Glomerular visceral epithelial cell (primary cell): ENCODE data around the gene BGN.
A peak's percentile ranks its signal among the peaks of the same experiment; 100 is the strongest.

Experiments used
- DNase-seq: peaks from one replicate; pipeline ENCODE4 v3.0.0-alpha.2; 2016; ENCODE audit errors: extremely low spot score

Gene BGN

GRCh38 chrX:153460826-153461225, 34.0 kb upstream of the BGN start:
- peak; percentile 24 for DNase-seq

DNA sequence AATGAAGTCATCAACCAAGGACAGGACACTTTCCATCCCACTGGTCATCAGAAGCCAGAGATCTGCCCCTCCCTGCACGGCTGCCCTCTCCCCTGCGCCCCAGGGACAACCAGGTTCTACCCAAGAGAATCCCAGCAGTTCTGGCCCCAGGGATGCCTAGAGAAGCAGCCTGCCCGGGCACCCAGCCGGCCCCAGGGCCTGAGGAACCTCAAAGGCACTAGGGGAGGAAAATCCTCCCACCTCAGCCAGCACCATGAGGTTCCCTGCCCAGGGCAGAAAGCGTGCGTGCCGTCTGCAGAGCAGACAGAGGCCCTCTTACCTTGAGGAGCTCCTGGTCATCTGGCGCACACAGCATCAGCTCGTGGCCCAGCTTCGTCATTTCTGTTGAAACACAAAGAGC, 32.5 kb upstream of the BGN start:
- no peak for DNase-seq

DNA sequence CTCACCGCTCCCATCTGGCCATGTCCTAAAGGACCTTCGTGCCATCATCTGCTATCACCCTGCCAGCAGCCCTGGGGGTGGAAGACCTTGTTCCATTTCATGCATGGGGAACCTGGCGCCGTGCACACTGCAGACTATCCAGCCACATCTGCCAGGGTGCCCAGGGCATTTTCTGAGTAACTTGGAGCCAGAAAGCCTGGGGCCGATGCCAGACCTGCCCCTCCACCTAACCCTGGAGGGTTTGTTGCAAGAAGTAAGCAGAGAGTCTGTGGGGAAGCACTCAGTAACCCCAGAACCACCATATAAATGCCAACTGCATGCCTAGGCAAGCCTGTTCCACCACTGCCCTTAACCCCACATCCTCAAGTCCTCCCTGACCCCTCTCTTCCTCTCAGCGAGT, 31.7 kb upstream of the BGN start:
- DNase-seq, result no peak

GRCh38 chrX:153463556-153463955, 31.2 kb upstream of the BGN start:
- no peak for DNase-seq

GRCh38 chrX:153464116-153464515, 30.7 kb upstream of the BGN start:
- no peak for DNase-seq

- DNase-seq, result no peak
These were observed 28.9 kb upstream of the BGN start for GRCh38 chrX:153465691-153466380.

- no peak for DNase-seq
These were observed 26.7 kb upstream of the BGN start for GRCh38 chrX:153468008-153468580.

GRCh38 chrX:153469811-153470410, 24.9 kb upstream of the BGN start:
- DNase-seq, result peak; percentile 27

DNA sequence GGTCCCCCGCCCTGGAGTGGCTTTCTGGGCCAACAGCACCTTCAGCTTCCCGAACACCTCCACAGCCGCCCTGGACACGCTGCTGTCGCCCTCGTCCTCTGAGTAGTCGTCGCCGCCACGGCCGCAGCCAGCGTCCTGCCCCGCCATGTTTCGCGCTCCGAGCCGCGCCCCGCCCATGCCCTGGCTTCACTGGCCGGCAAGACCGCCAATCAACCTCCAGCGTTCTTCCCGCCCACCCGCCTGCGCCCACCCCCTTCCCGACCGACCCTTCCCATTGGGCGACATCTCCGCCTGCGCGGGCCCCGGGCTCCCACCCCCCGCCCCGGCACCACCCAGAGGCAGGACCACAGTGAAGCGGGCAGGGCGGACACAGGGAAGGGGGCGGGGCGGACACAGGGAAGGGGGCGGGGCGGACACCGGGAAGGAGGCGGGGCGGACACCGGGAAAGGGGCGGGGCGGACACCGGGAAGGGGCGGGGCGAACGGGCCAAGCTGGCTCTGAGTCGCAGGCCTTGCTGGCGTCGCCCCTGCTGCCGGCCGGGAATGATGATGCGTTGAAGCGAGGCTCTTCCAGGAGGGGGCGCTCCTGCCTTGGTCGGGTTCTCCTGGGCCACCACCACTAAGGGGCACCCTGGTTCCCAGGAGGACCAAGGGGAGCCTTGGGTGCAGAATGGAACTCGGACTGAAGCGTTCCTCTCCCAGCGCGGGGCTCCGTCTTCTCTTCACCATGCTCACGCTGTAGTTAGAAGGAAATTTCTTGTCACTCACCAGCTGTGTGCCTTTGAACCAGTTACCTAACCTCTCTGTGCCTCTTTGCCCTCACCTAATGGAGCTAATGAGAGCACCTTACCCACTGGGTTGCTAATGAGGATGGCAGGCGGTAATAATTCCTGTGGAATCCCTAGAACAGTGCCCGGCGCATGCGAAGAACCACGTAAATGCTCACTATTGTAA, 24.1 kb upstream of the BGN start, which contains the start of gene HAUS7:
TSS of gene HAUS7 (minus strand) at position 166 of the 953 bp plus-strand sequence. CDS start at position 147, 19 bp downstream.
- peak; percentile 92 for DNase-seq

GRCh38 chrX:153471663-153472280, 23.0 kb upstream of the BGN start:
- DNase-seq, result peak; percentile 12

- DNase-seq, result no peak
These were observed 21.7 kb upstream of the BGN start for GRCh38 chrX:153473126-153473525.

- DNase-seq, result no peak
These were observed 20.5 kb upstream of the BGN start for GRCh38 chrX:153474266-153474665.

GRCh38 chrX:153474718-153475117, 20.1 kb upstream of the BGN start:
- peak; percentile 25 for DNase-seq

- no peak for DNase-seq
These were observed 19.5 kb upstream of the BGN start for GRCh38 chrX:153475271-153475670.

GRCh38 chrX:153475751-153476281, 19.0 kb upstream of the BGN start:
- no peak for DNase-seq

DNA sequence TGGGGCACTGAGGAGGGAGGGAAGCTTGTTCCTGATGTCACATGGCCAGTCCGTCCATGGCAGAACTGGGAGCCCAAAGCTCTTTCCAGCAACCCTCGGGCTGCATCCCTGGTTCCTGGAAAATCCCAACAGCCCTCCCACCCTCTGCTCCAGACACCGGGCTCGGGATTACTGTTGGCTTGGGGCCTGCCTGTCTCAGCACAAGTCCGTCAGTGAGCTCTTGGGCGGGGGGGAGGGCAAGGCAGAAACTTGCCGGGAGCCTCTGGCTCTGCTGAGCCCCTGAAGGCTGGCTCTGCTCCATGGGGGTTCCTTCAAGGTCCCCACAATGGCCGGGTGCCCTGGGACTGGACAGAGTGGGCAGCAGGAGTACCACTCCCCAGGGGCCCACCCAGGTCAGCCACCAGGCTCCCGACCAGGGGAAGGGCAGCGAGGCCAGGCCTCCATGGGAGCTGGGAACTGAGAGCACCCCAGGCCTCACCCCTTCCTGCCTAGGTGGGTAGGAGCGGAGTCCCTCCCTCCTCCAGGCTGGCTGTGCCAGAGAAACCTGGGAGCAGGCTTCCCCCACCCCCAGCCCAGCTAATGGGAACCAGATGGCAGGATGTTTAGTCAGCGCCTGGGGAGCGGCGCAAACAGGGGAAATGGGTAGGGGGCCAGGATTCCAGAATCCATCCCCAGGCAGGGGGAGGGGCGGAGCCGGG, 18.0 kb upstream of the BGN start:
- DNase-seq, result no peak

DNA sequence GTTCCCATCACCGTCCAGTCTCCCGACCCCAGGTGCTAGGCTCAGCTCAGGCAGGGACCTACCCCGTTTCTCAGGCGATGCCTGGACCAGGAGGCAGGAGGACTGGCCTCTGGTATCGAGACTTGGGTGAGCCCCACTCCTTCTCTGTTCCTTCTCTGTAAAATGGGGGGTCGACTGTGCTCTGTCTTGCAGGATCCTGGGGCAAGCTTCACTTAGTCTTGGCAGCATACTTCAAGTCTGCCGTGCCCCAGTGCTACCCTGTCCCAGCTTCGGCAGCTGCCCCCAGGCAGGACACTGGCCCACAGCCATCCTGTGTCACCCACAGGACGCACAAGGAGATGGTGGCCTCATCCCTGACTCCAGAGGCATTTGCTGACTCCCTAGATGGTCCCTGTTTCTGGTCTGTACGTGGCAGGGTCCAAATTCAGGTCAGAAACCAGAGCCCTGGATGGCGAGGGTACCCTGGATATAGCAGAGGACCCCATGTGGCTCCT, 17.4 kb upstream of the BGN start:
- no peak for DNase-seq

GRCh38 chrX:153477901-153478300, 16.9 kb upstream of the BGN start:
- no peak for DNase-seq

- no peak for DNase-seq
These were observed 16.0 kb upstream of the BGN start for GRCh38 chrX:153478746-153479145.

DNA sequence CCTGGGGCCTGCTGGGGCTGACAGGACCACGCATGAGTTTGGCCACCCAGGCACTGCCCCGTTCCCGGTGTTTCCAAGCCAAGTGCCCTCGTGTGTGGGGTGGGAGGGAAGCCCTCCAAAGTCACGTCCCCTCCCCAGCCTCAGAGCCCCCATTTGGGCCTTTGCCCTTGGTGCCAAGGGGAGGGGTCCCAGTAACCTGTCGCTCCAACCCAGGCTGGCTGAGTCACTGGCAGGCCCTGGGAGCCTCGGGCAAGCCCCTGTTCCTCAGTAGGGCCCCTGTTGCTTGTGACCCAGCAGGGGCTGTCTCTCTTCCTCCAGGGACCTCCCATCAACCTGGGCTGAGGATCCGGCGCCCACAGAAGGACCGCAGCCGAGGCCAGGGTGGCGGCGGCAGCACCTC, 13.7 kb upstream of the BGN start:
- DNase-seq, result no peak
